ENCODE data around the gene TMTC2. TPM values are rescaled to one million over a fixed set of nuclear protein-coding genes. Genes with fewer than 3 reads are reported as not detected.

The TMTC2 gene
- polyA plus RNA-seq, 4 donors: 1.1 to 5.6 (median 2.7) TPM

DNA sequence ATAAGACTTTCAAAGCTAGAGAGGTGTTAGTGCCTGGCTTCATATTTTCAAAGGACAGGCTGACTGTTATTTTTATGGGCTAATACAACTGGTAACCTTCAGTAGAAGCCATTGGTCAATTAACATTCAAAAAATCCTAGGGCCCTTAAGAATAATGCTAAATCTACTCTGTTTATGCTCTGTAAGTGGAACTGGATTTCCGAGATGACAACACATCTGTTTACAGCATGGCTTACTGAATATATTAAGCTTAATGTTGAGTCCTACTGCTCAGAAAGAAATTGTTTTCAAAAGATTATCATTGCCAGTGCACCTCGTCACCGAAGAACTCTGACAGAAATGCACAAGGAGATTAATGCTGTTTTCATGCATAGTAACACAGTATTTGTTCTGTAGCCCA is 239.9 kb downstream of the TMTC2 start:
- FAIRE-seq: no peak
- Histone ChIP-seq H3K27ac (ENCODE audit: low read depth in 1 of 3, low read length in 2 of 3) (no peak overlapping the region), H3K4me3 (ENCODE audit: low read depth in 1 of 3, low read length in 3 of 3) (no peak overlapping the region), H3K9me3 (ENCODE audit: control insufficient read depth in 2 of 2, insufficient read depth in 1 of 2, low read depth in 1 of 2, low read length in 1 of 2) (no peaks in the 10 kb centered on the region), H3K4me1 (ENCODE audit: control insufficient read depth in 3 of 3, insufficient read depth in 2 of 3, low read depth in 1 of 3, low read length in 2 of 3) (no peaks in the 10 kb centered on the region), H3K36me3 (ENCODE audit: control insufficient read depth in 3 of 3, insufficient read depth in 2 of 3, low read depth in 1 of 3, low read length in 3 of 3) (no peaks in the 10 kb centered on the region), H3K27me3 (ENCODE audit: control insufficient read depth in 3 of 3, insufficient read depth in 3 of 3, low read length in 3 of 3) (no peaks in the 10 kb centered on the region)
- DNase-seq: no peak
- 75 to 94% (median 83%) methylated on average over 3 of the region's 3 CpGs for WGBS, 3 donors

DNA sequence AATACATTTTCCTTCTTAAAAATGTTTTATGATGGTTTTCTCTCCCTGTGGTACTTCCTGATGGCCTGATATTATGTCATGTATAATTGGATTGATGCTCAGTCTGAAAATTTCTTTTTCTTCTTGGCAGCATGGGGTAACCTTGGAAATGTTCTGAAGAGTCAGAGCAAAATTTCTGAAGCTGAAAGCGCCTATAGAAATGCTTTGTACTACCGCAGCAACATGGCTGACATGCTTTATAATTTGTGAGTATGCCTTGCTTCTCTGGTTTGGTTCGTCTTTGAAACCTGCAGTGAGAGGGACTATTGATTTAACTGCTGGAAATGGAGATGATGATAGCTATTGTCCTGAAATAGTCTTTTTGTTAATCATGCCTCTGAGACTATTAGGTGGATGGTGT is 243.6 kb downstream of the TMTC2 start:
- no peaks in the 10 kb centered on the region for H3K36me3 ChIP-seq (ENCODE audit: control insufficient read depth in 3 of 3, insufficient read depth in 2 of 3, low read depth in 1 of 3, low read length in 3 of 3)
- no peaks in the 10 kb centered on the region for H3K4me1 ChIP-seq (ENCODE audit: control insufficient read depth in 3 of 3, insufficient read depth in 2 of 3, low read depth in 1 of 3, low read length in 2 of 3)
- H3K4me3 ChIP-seq (ENCODE audit: low read depth in 1 of 3, low read length in 3 of 3): no peak overlapping the region
- no peaks in the 10 kb centered on the region for H3K27me3 ChIP-seq (ENCODE audit: control insufficient read depth in 3 of 3, insufficient read depth in 3 of 3, low read length in 3 of 3)
- FAIRE-seq (no peak), DNase-seq (no peak)
- no peak overlapping the region for H3K27ac ChIP-seq (ENCODE audit: low read depth in 1 of 3, low read length in 2 of 3)
- 90 to 96% (median 93%) methylated on average over 3 of the region's 3 CpGs for WGBS, 3 donors
- H3K9me3 ChIP-seq (ENCODE audit: control insufficient read depth in 2 of 2, insufficient read depth in 1 of 2, low read depth in 1 of 2, low read length in 1 of 2): no peaks in the 10 kb centered on the region

DNA sequence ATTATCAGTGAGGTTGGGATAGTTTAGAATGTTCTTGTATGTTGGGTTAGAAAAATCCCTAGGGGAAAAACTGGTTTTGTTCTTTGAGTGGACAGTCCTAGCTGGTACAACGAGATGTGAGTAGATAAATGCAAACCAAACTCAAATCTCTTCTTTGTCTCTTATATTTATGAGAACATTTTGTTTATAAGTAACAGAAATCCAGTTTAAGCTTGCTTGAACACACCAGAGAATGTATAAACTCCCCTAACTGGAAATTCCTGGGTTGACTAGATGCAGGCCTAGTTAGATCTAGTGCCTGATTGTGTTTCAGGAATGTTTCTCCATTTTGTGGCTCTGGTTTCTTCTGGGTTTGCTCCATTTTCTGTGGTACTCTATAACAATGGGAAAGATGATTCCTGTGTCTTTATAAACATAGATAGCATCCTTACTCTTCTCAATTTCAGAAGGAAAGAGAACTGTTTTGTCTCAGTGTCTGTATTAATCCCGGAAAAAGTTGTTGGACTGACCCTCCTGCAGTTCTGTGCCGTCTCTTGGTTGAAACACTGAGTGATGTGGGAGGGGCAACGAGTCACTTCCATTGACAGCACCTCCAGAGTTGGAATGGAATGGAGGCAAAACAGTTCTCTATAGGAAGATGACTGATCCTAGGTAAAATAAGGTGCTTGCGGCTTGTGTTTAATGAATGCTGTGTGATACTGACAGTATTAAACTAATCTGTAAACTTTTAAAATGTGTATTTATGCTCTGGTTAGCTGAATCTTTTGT is 244.8 kb downstream of the TMTC2 start:
- H3K9me3 ChIP-seq (ENCODE audit: control insufficient read depth in 2 of 2, insufficient read depth in 1 of 2, low read depth in 1 of 2, low read length in 1 of 2): no peaks in the 10 kb centered on the region
- 82 to 93% (median 87%) methylated on average over 5 of the region's 5 CpGs for WGBS, 3 donors
- H3K36me3 ChIP-seq (ENCODE audit: control insufficient read depth in 3 of 3, insufficient read depth in 2 of 3, low read depth in 1 of 3, low read length in 3 of 3): no peaks in the 10 kb centered on the region
- H3K4me3 ChIP-seq (ENCODE audit: low read depth in 1 of 3, low read length in 3 of 3): no peak overlapping the region
- no peak overlapping the region for H3K27ac ChIP-seq (ENCODE audit: low read depth in 1 of 3, low read length in 2 of 3)
- no peaks in the 10 kb centered on the region for H3K4me1 ChIP-seq (ENCODE audit: control insufficient read depth in 3 of 3, insufficient read depth in 2 of 3, low read depth in 1 of 3, low read length in 2 of 3)
- no peak for FAIRE-seq
- no peaks in the 10 kb centered on the region for H3K27me3 ChIP-seq (ENCODE audit: control insufficient read depth in 3 of 3, insufficient read depth in 3 of 3, low read length in 3 of 3)
- DNase-seq: no peak

DNA sequence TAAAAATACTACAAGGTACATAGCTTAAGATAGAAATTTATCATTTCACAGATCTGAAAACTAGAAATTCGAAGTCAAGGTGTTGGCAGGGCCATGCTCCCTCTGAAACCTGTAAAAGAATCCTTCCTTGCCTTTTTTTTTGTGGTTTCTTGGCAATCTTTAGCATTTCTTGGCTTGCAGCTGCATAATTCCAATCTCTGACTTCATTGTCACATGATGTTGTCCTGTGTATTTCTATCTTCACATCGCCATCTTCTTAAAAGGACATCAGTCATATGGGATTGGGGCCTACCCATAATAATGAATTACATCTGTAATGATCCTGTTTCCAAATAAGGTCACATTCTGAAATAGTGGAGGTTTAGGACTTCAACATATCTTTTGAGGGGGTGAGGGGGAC is 250.4 kb downstream of the TMTC2 start:
- Histone ChIP-seq H3K9me3 (ENCODE audit: control insufficient read depth in 2 of 2, insufficient read depth in 1 of 2, low read depth in 1 of 2, low read length in 1 of 2) (no peaks in the 10 kb centered on the region), H3K27ac (ENCODE audit: low read depth in 1 of 3, low read length in 2 of 3) (no peak overlapping the region), H3K4me1 (ENCODE audit: control insufficient read depth in 3 of 3, insufficient read depth in 2 of 3, low read depth in 1 of 3, low read length in 2 of 3) (no peaks in the 10 kb centered on the region), H3K4me3 (ENCODE audit: low read depth in 1 of 3, low read length in 3 of 3) (no peak overlapping the region), H3K27me3 (ENCODE audit: control insufficient read depth in 3 of 3, insufficient read depth in 3 of 3, low read length in 3 of 3) (no peaks in the 10 kb centered on the region), H3K36me3 (ENCODE audit: control insufficient read depth in 3 of 3, insufficient read depth in 2 of 3, low read depth in 1 of 3, low read length in 3 of 3) (no peaks in the 10 kb centered on the region)
- no peak for DNase-seq
- 33 to 70% (median 43%) methylated on average over 2 of the region's 2 CpGs for WGBS, 3 donors
- no peak for FAIRE-seq

DNA sequence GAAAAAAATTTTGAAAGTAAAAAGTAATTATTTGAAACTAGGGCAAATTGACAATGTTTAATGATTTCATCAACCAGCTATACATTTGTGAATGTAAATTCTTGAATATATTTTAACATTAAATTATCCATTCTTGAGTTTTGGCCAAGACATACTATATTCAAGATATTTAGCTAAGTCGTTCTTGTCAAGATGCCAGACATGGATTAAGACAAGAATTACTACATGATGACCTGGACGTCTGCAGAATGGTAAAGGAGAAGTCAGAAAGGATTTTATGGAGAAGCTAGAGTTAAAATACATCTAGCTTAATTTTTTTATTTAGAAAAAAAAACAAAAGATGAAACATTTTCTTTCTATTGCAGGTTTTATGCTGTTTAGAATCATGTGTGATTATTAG is 255.8 kb downstream of the TMTC2 start:
- 21 to 48% (median 39%) methylated on average over 2 of the region's 2 CpGs for WGBS, 3 donors
- no peak for DNase-seq
- H3K36me3 ChIP-seq (ENCODE audit: control insufficient read depth in 3 of 3, insufficient read depth in 2 of 3, low read depth in 1 of 3, low read length in 3 of 3): no peaks in the 10 kb centered on the region
- H3K9me3 ChIP-seq (ENCODE audit: control insufficient read depth in 2 of 2, insufficient read depth in 1 of 2, low read depth in 1 of 2, low read length in 1 of 2): no peaks in the 10 kb centered on the region
- H3K27me3 ChIP-seq (ENCODE audit: control insufficient read depth in 3 of 3, insufficient read depth in 3 of 3, low read length in 3 of 3): no peaks in the 10 kb centered on the region
- H3K4me1 ChIP-seq (ENCODE audit: control insufficient read depth in 3 of 3, insufficient read depth in 2 of 3, low read depth in 1 of 3, low read length in 2 of 3): no peaks in the 10 kb centered on the region
- no peak overlapping the region for H3K4me3 ChIP-seq (ENCODE audit: low read depth in 1 of 3, low read length in 3 of 3)
- FAIRE-seq: peak; percentile 33
- no peak overlapping the region for H3K27ac ChIP-seq (ENCODE audit: low read depth in 1 of 3, low read length in 2 of 3)

DNA sequence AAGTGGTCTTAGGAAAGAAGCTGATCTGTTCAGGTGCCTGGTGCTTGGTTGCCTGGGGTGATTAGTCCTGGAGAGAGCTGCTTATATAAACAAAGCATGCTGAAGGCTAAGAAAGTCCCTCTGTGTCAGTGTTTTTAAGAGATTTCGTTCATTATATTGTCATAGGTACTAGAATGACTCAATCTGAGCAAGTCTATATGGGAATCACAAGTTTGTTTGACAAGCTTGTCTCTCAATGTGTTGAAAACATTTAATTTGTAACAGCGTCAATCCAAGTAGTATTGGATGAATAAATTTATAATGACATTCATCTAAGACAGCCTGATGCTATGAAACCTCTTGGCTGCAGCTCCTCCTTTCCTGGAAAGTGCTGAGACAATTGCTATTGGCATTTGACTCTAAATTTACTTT is 256.3 kb downstream of the TMTC2 start:
- Histone ChIP-seq H3K4me1 (ENCODE audit: control insufficient read depth in 3 of 3, insufficient read depth in 2 of 3, low read depth in 1 of 3, low read length in 2 of 3) (no peaks in the 10 kb centered on the region), H3K36me3 (ENCODE audit: control insufficient read depth in 3 of 3, insufficient read depth in 2 of 3, low read depth in 1 of 3, low read length in 3 of 3) (no peaks in the 10 kb centered on the region), H3K27ac (ENCODE audit: low read depth in 1 of 3, low read length in 2 of 3) (no peak overlapping the region), H3K9me3 (ENCODE audit: control insufficient read depth in 2 of 2, insufficient read depth in 1 of 2, low read depth in 1 of 2, low read length in 1 of 2) (no peaks in the 10 kb centered on the region), H3K27me3 (ENCODE audit: control insufficient read depth in 3 of 3, insufficient read depth in 3 of 3, low read length in 3 of 3) (no peaks in the 10 kb centered on the region), H3K4me3 (ENCODE audit: low read depth in 1 of 3, low read length in 3 of 3) (no peak overlapping the region)
- 69 to 87% (median 77%) methylated on average over 2 of the region's 2 CpGs for WGBS, 3 donors
- DNase-seq: no peak
- no peak for FAIRE-seq

DNA sequence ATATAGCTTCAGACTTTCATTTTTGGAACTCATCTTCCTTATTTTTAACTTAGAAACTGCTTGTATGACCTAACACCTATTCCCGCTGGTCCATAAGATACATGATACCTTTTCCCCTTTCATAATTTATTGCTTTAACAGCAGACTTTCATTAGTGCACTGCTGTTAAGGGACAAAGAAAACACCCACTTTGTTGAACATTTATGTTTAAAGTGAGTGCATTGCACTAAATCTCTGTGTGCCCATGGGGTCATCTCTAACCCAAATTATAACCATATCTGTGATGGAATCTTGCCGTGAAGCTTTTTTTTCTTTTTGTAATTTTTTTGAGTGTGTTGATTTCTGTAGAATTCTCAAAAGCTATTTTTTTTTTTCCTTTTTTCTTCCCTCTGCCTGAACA is 261.8 kb downstream of the TMTC2 start:
- no peaks in the 10 kb centered on the region for H3K36me3 ChIP-seq (ENCODE audit: control insufficient read depth in 3 of 3, insufficient read depth in 2 of 3, low read depth in 1 of 3, low read length in 3 of 3)
- H3K4me1 ChIP-seq (ENCODE audit: control insufficient read depth in 3 of 3, insufficient read depth in 2 of 3, low read depth in 1 of 3, low read length in 2 of 3): no peaks in the 10 kb centered on the region
- H3K27ac ChIP-seq (ENCODE audit: low read depth in 1 of 3, low read length in 2 of 3): no peak overlapping the region
- no peaks in the 10 kb centered on the region for H3K9me3 ChIP-seq (ENCODE audit: control insufficient read depth in 2 of 2, insufficient read depth in 1 of 2, low read depth in 1 of 2, low read length in 1 of 2)
- no peak overlapping the region for H3K4me3 ChIP-seq (ENCODE audit: low read depth in 1 of 3, low read length in 3 of 3)
- WGBS, 3 donors: 92 to 95% (median 94%) methylated on average over 2 of the region's 2 CpGs
- no peaks in the 10 kb centered on the region for H3K27me3 ChIP-seq (ENCODE audit: control insufficient read depth in 3 of 3, insufficient read depth in 3 of 3, low read length in 3 of 3)
- FAIRE-seq (no peak), DNase-seq (no peak)

DNA sequence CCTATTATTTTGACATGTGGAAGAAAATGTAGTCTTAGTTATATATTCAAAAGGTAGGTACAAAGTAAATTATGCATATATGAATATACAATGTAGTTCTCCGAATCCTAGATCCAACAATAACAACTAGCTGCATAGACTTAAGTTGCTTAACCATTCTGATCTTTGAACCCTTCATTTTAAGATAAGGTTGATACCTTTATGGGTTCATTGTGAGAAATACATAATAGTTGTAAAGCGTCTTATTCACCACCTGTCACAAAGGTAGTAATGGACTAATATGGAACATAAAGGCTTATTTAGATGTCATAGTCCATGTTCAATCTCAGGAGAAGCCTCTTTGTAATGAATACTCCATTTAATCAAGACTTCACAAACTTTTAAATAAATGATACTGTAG is 263.6 kb downstream of the TMTC2 start:
- H3K36me3 ChIP-seq (ENCODE audit: control insufficient read depth in 3 of 3, insufficient read depth in 2 of 3, low read depth in 1 of 3, low read length in 3 of 3): no peaks in the 10 kb centered on the region
- FAIRE-seq (no peak), DNase-seq (peak; percentile 67 to 88)
- no peak overlapping the region for H3K27ac ChIP-seq (ENCODE audit: low read depth in 1 of 3, low read length in 2 of 3)
- no peaks in the 10 kb centered on the region for H3K27me3 ChIP-seq (ENCODE audit: control insufficient read depth in 3 of 3, insufficient read depth in 3 of 3, low read length in 3 of 3)
- no peaks in the 10 kb centered on the region for H3K9me3 ChIP-seq (ENCODE audit: control insufficient read depth in 2 of 2, insufficient read depth in 1 of 2, low read depth in 1 of 2, low read length in 1 of 2)
- H3K4me3 ChIP-seq (ENCODE audit: low read depth in 1 of 3, low read length in 3 of 3): no peak overlapping the region
- no peaks in the 10 kb centered on the region for H3K4me1 ChIP-seq (ENCODE audit: control insufficient read depth in 3 of 3, insufficient read depth in 2 of 3, low read depth in 1 of 3, low read length in 2 of 3)
- WGBS, 3 donors: 30 to 69% (median 48%) methylated on average over 2 of the region's 2 CpGs

DNA sequence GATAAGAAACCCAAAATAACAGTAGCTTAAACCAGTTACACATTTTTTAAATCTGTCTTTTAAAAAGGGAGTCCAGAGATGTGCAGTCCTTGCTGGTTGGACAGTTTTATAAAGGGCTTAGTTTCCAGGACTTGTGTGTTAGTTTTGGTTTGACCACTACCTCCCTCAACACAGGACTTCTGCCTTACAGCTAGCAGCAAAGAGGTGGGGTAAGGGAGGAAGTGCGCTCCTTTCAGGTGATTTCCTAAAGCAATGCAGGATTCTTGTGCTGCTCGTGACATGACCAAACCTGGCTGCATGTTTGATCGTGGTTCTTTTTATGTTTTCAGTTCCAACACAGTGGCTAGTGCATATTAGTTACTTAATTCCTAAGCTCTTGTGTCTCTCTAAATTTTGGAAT is 266.2 kb downstream of the TMTC2 start:
- WGBS, 3 donors: 86 to 93% (median 91%) methylated on average over 3 of the region's 3 CpGs

More for the DNA sequence above, 266.2 kb downstream of the TMTC2 start:
- Histone ChIP-seq H3K9me3 (ENCODE audit: control insufficient read depth in 2 of 2, insufficient read depth in 1 of 2, low read depth in 1 of 2, low read length in 1 of 2) (no peaks in the 10 kb centered on the region), H3K4me3 (ENCODE audit: low read depth in 1 of 3, low read length in 3 of 3) (no peak overlapping the region), H3K27me3 (ENCODE audit: control insufficient read depth in 3 of 3, insufficient read depth in 3 of 3, low read length in 3 of 3) (no peaks in the 10 kb centered on the region), H3K4me1 (ENCODE audit: control insufficient read depth in 3 of 3, insufficient read depth in 2 of 3, low read depth in 1 of 3, low read length in 2 of 3) (no peaks in the 10 kb centered on the region), H3K36me3 (ENCODE audit: control insufficient read depth in 3 of 3, insufficient read depth in 2 of 3, low read depth in 1 of 3, low read length in 3 of 3) (no peaks in the 10 kb centered on the region), H3K27ac (ENCODE audit: low read depth in 1 of 3, low read length in 2 of 3) (no peak overlapping the region)
- FAIRE-seq (no peak), DNase-seq (no peak)

All from small intestine (tissue), 7 donors.